Measurements from ENCODE around the gene ACTR6. TPM values are rescaled to one million over a fixed set of nuclear protein-coding genes. Genes with fewer than 3 reads are reported as not detected.

Gene ACTR6
- total RNA-seq, 5 donors from 2014 or later (not counting 1 experiment from before 2014, with no cell fraction given), result 28.8 to 39.2 (median 35.3) TPM

DNA sequence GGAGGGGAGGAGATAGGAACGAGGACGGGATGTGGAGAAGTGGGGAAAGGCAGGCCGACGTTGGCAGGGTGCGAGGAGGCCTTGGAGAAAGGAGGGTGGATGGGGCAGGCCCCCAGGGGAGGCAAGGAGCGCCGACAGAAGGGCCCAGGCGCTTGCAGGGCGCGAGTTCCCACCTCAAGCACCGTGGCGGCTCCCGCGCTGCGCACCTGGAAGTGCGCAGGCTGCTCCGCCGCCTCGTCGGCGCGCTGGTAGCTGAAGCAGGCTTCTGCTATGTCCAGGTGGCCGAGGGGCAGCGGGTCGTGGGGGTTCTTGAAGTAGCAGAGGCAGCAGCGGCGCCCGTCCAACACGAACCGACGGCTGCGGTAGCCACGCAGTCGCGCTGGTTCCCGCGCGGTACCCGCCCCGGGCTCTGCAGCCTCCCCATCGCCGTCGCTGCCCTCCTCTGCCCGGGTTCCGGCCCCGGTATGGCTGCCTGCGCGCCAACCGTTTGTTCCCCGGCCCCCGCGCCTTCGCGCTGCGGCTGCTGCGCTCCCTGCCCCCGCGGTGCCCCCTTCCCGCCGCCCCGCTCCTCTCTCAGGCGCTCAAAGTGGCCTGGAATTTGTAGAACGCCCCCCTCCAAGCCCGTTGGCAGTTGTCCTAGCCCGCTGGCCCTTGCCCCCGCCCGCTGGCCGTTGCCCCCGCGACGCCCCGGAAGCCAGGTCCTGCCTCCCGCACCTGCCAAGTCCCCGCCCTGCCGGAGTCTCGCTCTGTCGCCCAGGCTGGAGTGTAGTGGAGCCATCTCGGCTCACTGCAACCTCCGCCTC lies 1.1 kb upstream of the ACTR6 start:
- ChIA-PET POLR2A (interaction anchor here in 1 of 2 donors (0.6 kb wide), 2 partner anchors 10 to 87 kb away, joined by 3 read pairs; no protein-coding TSS in a partner anchor), CTCF (interaction anchor here in 1 of 2 donors (0.7 to 1.7 kb wide), 2 partner anchors 22 to 35 kb away, joined by 3 to 10 read pairs; no protein-coding TSS in a partner anchor)
- Mint-ChIP-seq H3K27me3 (no peaks in the 10 kb centered on the region), H3K9me3 (no peaks in the 10 kb centered on the region), H3K4me3 (peak overlapping the region; percentile 98 to 99 (median 99)), H3K36me3 (peaks cover 13% of the 10 kb centered on the region), H3K4me1 (peaks cover 43 to 47% (median 43%) of the 10 kb centered on the region in 3 donors), H3K27ac (peak overlapping the region; percentile 98 to 99)
- 1% methylated on average over 73 of the region's 79 CpGs for WGBS (ENCODE audit: insufficient coverage)
- H3K4me3 ChIP-seq (ENCODE audit: control insufficient read depth in 1 of 2, extremely low read depth in 1 of 2, low read length in 1 of 2), result peak overlapping the region; percentile 76 to 93
- DNase-seq (peak; percentile 51 to 80 (median 69)), ATAC-seq (replicated peaks in 1 of 4) (peak; percentile 65 to 76 (median 73))
- no peaks in the 10 kb centered on the region for H3K27me3 ChIP-seq (replicated peaks in 1 of 2; ENCODE audit: control insufficient read depth in 2 of 2, extremely low read depth in 1 of 2, insufficient read depth in 2 of 2, low read length in 1 of 2)
- H3K36me3 ChIP-seq (ENCODE audit: control insufficient read depth in 2 of 2, extremely low read depth in 1 of 2, insufficient read depth in 1 of 2, low read length in 1 of 2), result peaks cover 4 to 6% of the 10 kb centered on the region in 2 donors
- peak overlapping the region; percentile 93 for H3K27ac ChIP-seq (ENCODE audit: low read length)
- H3K4me1 ChIP-seq (ENCODE audit: control insufficient read depth in 1 of 2, extremely low read depth in 1 of 2, insufficient read depth in 2 of 2, low read length in 2 of 2), result peaks cover 10 to 36% of the 10 kb centered on the region in 2 experiments
- no peaks in the 10 kb centered on the region for H3K9me3 ChIP-seq

DNA sequence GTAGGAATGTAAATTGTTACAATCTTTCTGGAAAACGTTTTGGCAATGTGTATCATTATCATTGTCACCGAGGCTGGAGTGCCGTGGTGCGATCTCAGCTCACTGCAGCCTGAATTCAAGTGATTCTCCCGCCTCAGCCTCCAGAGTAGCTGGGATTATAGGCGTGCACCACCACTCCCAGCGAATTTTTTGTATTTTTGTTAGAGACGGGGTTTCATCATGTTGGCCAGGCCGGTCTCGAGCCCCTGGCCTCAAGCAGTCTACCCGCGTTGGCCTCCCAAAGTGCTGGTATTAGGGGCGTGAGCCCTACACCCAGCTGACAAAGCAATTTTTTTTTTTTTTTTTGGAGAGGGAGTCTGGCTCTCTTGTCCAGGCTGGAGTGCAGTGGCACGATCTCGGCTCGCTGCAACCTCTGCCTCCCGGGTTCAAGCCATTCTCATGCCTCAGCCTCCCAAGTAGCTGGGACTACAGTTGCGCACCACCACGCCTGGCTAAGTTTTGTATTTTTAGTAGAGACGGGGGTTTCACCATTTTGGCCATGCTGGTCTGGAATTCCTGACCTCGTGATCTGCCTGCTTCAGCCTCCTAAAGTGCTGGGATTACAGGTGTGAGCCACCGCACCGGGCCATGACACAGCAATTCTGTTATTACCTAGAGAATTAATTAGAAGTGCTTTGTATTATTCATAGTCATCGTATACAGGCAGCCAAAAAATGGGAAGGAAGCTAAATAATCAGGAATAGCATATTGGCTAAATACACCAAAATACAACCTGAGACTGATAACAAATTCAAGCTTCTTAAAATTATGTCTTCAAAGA lies 1.2 kb downstream of the ACTR6 start:
- no peaks in the 10 kb centered on the region for H3K9me3 Mint-ChIP-seq
- H3K27me3 ChIP-seq (replicated peaks in 1 of 2; ENCODE audit: control insufficient read depth in 2 of 2, extremely low read depth in 1 of 2, insufficient read depth in 2 of 2, low read length in 1 of 2), result no peaks in the 10 kb centered on the region
- CTCF ChIA-PET, result interaction anchor here (0.7 to 1.5 kb wide), 10 partner anchors 15 to 107 kb away, joined by 3 to 11 read pairs (median 4); partner anchors contain the start of genes DEPDC4 (in 1 of the 2) and SCYL2 (in 1 of the 2)
- H3K27ac Mint-ChIP-seq, result peak overlapping the region; percentile 98 to 99
- POLR2A ChIA-PET, result interaction anchor here in 1 of 2 donors (0.6 kb wide), 2 partner anchors 8 to 19 kb away, joined by 3 to 6 read pairs; no protein-coding TSS in a partner anchor
- no peaks in the 10 kb centered on the region for H3K27me3 Mint-ChIP-seq
- H3K4me3 Mint-ChIP-seq, result peak overlapping the region; percentile 98 to 99 (median 99)
- peaks cover 4% of the 10 kb centered on the region for H3K36me3 Mint-ChIP-seq
- H3K4me3 ChIP-seq (ENCODE audit: control insufficient read depth in 1 of 2, extremely low read depth in 1 of 2, low read length in 1 of 2), result peak overlapping the region in 1 of 2 donors; percentile 76
- ATAC-seq (replicated peaks in 1 of 4), result no peak
- 71% methylated on average over 8 of the region's 24 CpGs for WGBS (ENCODE audit: insufficient coverage)
- H3K36me3 ChIP-seq (ENCODE audit: control insufficient read depth in 2 of 2, extremely low read depth in 1 of 2, insufficient read depth in 1 of 2, low read length in 1 of 2), result peaks cover 0 to 14% of the 10 kb centered on the region in 2 donors
- no peaks in the 10 kb centered on the region for H3K9me3 ChIP-seq
- H3K4me1 ChIP-seq (ENCODE audit: control insufficient read depth in 1 of 2, extremely low read depth in 1 of 2, insufficient read depth in 2 of 2, low read length in 2 of 2), result peaks cover 10 to 36% of the 10 kb centered on the region in 2 experiments
- H3K4me1 Mint-ChIP-seq, result peaks cover 43 to 50% (median 43%) of the 10 kb centered on the region in 3 donors
- DNase-seq, result no peak
- peak overlapping the region; percentile 93 for H3K27ac ChIP-seq (ENCODE audit: low read length)

DNA sequence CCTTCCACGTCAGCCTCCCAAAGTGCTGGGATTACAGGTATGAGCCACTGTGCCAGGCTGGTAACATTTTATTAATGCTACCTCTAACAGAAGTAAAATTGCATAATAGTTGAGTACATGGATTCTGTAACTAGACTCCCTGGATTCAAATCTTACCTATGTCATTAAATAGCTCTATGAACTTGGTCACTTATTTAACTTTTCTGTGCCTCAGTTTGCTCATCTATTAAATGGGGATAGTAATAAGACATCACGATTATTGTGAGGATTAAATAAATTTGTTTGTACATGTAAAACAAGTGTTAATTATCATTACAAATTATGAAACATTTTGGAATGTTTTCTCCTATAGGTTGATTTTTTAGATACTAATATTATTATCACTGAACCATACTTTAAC lies 6.7 kb downstream of the ACTR6 start:
- H3K36me3 Mint-ChIP-seq, result peaks cover 27% of the 10 kb centered on the region
- H3K27ac ChIP-seq (ENCODE audit: low read length), result no peak overlapping the region
- H3K27ac Mint-ChIP-seq, result no peak overlapping the region
- POLR2A ChIA-PET, result interaction anchor here in 1 of 2 donors (0.6 kb wide), 1 partner anchor 72 kb away, joined by 3 read pairs; no protein-coding TSS in a partner anchor
- no peak for ATAC-seq (replicated peaks in 1 of 4)
- peaks cover 0 to 11% of the 10 kb centered on the region in 2 experiments for H3K4me1 ChIP-seq (ENCODE audit: control insufficient read depth in 1 of 2, extremely low read depth in 1 of 2, insufficient read depth in 2 of 2, low read length in 2 of 2)
- CTCF ChIA-PET, result no interaction called here
- H3K36me3 ChIP-seq (ENCODE audit: control insufficient read depth in 2 of 2, extremely low read depth in 1 of 2, insufficient read depth in 1 of 2, low read length in 1 of 2), result peaks cover 0 to 61% of the 10 kb centered on the region in 2 donors
- no peaks in the 10 kb centered on the region for H3K9me3 ChIP-seq
- no peak for DNase-seq
- no peak overlapping the region for H3K4me3 ChIP-seq (ENCODE audit: control insufficient read depth in 1 of 2, extremely low read depth in 1 of 2, low read length in 1 of 2)
- peaks cover 7 to 21% (median 16%) of the 10 kb centered on the region in 3 donors for H3K4me1 Mint-ChIP-seq
- H3K27me3 ChIP-seq (replicated peaks in 1 of 2; ENCODE audit: control insufficient read depth in 2 of 2, extremely low read depth in 1 of 2, insufficient read depth in 2 of 2, low read length in 1 of 2), result no peaks in the 10 kb centered on the region
- WGBS (ENCODE audit: insufficient coverage), result no CpG with 5 or more reads among the region's 2 CpGs
- H3K9me3 Mint-ChIP-seq, result no peaks in the 10 kb centered on the region
- H3K27me3 Mint-ChIP-seq, result no peaks in the 10 kb centered on the region
- no peak overlapping the region for H3K4me3 Mint-ChIP-seq

DNA sequence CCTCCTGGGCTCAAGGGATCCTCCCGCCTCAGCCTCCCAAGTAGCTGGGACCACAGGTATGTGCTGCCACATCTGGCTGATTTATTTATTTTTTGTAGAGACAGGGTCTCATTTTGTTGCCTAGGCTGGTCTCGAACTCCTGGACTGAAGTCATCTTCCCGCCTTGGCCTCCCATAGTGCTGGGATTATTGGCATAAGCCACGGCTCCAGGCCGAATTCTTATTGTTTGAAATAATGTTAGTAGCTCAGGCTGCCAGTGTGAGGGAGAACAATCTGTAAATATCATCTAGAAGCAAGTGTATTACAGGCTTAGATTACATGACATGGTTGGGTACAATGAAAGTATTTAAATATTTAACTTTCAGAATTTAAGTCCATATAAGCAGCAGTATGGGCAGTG lies 8.2 kb downstream of the ACTR6 start:
- Mint-ChIP-seq H3K4me1 (peaks cover 0 to 8% (median 5%) of the 10 kb centered on the region in 3 donors), H3K4me3 (no peak overlapping the region), H3K9me3 (no peaks in the 10 kb centered on the region), H3K27ac (no peak overlapping the region), H3K36me3 (peaks cover 29% of the 10 kb centered on the region), H3K27me3 (no peaks in the 10 kb centered on the region)
- ATAC-seq (replicated peaks in 1 of 4) (no peak), DNase-seq (no peak)
- no peaks in the 10 kb centered on the region for H3K27me3 ChIP-seq (replicated peaks in 1 of 2; ENCODE audit: control insufficient read depth in 2 of 2, extremely low read depth in 1 of 2, insufficient read depth in 2 of 2, low read length in 1 of 2)
- WGBS (ENCODE audit: insufficient coverage), result 100% methylated on average over 4 of the region's 5 CpGs
- ChIA-PET CTCF (interaction anchor here in 1 of 2 donors (0.5 kb wide), 1 partner anchor 122 kb away, joined by 4 read pairs; no protein-coding TSS in a partner anchor), POLR2A (no interaction called here)
- H3K36me3 ChIP-seq (ENCODE audit: control insufficient read depth in 2 of 2, extremely low read depth in 1 of 2, insufficient read depth in 1 of 2, low read length in 1 of 2), result peaks cover 5 to 74% of the 10 kb centered on the region in 2 donors
- no peak overlapping the region for H3K27ac ChIP-seq (ENCODE audit: low read length)
- no peaks in the 10 kb centered on the region for H3K4me1 ChIP-seq (ENCODE audit: control insufficient read depth in 1 of 2, extremely low read depth in 1 of 2, insufficient read depth in 2 of 2, low read length in 2 of 2)
- no peaks in the 10 kb centered on the region for H3K9me3 ChIP-seq
- H3K4me3 ChIP-seq (ENCODE audit: control insufficient read depth in 1 of 2, extremely low read depth in 1 of 2, low read length in 1 of 2), result no peak overlapping the region

DNA sequence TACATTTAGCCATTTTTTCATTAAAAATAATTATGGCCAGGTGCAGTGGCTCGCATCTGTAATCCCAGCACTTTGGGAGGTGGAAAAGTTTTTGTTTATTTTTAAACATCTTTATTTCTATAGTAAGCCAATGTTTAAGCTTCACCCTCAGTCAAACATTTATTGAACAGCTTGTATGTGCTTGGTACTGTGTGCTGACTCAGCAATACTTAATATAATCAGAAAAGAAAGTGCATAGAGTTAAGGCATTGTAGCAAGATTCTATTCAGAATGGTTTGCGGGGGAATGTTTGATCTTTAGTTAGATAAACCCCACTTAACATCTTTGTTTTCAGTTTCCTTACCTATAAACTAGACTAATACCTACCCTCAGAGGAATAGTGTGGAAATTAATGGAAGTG lies 11.1 kb downstream of the ACTR6 start:
- Mint-ChIP-seq H3K4me1 (peaks cover 0 to 2% (median 0%) of the 10 kb centered on the region in 3 donors), H3K9me3 (no peaks in the 10 kb centered on the region), H3K27ac (no peak overlapping the region), H3K36me3 (peaks cover 42% of the 10 kb centered on the region), H3K27me3 (no peaks in the 10 kb centered on the region), H3K4me3 (no peak overlapping the region)
- H3K27ac ChIP-seq (ENCODE audit: low read length), result no peak overlapping the region
- H3K4me1 ChIP-seq (ENCODE audit: control insufficient read depth in 1 of 2, extremely low read depth in 1 of 2, insufficient read depth in 2 of 2, low read length in 2 of 2), result no peaks in the 10 kb centered on the region
- ChIA-PET POLR2A (interaction anchor here in 1 of 2 donors (0.6 to 1.1 kb wide), 3 partner anchors 11 to 1911 kb away, joined by 3 read pairs; partner anchors contain the start of gene ACTR6), CTCF (no interaction called here)
- ATAC-seq (replicated peaks in 1 of 4), result no peak
- DNase-seq, result no peak
- peaks cover 15 to 84% of the 10 kb centered on the region in 2 donors for H3K36me3 ChIP-seq (ENCODE audit: control insufficient read depth in 2 of 2, extremely low read depth in 1 of 2, insufficient read depth in 1 of 2, low read length in 1 of 2)
- no peaks in the 10 kb centered on the region for H3K27me3 ChIP-seq (replicated peaks in 1 of 2; ENCODE audit: control insufficient read depth in 2 of 2, extremely low read depth in 1 of 2, insufficient read depth in 2 of 2, low read length in 1 of 2)
- H3K9me3 ChIP-seq, result no peaks in the 10 kb centered on the region
- H3K4me3 ChIP-seq (ENCODE audit: control insufficient read depth in 1 of 2, extremely low read depth in 1 of 2, low read length in 1 of 2), result no peak overlapping the region
- WGBS (ENCODE audit: insufficient coverage), result no CpG with 5 or more reads among the region's 2 CpGs
